Measurements from ENCODE around the gene TNIK.

DNA sequence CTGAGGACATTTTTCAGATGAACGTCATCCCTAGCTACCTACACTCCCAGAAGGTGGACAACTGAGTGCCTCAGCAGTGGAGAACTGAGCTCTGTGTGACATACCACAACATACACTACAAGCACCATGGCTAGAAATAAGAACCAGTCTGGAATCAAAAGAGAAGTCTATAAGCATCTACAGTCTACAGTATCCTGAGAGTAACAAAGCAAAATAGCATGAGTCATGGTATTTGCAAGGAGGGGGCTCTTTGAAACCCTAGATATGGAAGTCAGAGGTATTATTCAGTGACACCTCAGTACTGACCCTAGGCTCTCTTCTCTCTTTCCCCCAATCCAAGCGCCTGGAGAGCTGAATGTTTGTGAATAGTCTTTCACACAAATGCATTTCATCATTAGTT, 87.5 kb downstream of the TNIK start:
- TF ChIP-seq, protein P1, sequence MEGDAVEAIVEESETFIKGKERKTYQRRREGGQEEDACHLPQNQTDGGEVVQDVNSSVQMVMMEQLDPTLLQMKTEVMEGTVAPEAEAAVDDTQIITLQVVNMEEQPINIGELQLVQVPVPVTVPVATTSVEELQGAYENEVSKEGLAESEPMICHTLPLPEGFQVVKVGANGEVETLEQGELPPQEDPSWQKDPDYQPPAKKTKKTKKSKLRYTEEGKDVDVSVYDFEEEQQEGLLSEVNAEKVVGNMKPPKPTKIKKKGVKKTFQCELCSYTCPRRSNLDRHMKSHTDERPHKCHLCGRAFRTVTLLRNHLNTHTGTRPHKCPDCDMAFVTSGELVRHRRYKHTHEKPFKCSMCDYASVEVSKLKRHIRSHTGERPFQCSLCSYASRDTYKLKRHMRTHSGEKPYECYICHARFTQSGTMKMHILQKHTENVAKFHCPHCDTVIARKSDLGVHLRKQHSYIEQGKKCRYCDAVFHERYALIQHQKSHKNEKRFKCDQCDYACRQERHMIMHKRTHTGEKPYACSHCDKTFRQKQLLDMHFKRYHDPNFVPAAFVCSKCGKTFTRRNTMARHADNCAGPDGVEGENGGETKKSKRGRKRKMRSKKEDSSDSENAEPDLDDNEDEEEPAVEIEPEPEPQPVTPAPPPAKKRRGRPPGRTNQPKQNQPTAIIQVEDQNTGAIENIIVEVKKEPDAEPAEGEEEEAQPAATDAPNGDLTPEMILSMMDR (conservative IDR thresholded peaks at IDR 0.05; ENCODE audit: low read depth, low read length): no peak
- TF ChIP-seq EZH2 (IDR thresholded peaks at IDR 0.05; ENCODE audit: low read length, unreplicated experiment): no peak
